ENCODE data around the gene MYH4. TPM values are rescaled to one million over a fixed set of nuclear protein-coding genes. Genes with fewer than 3 reads are reported as not detected.

MYH4 gene
- total and polyA plus RNA-seq, 2 of the 13 experiments (the other 11 are each of a cell fraction or from before 2014, with no cell fraction given) = 0.01 to 0.02 TPM

GRCh38 chr17:10516065-10516464 lies 46.7 kb upstream of the MYH4 start:
- in situ Hi-C loops (cut with HindIII; ENCODE audit: extremely low pct_ligation_motif_present, low pct_unique_long_range_greater_than_20kb) = no loop called here
- Histone ChIP-seq H3K4me1 (ENCODE audit: insufficient read depth, low read length) (peaks cover 10% of the 10 kb centered on the region), H2AFZ (ENCODE audit: low read length) (no peak overlapping the region), H3K27ac (ENCODE audit: extremely low read length, insufficient read depth, low read length) (no peak overlapping the region), H3K9me3 (ENCODE audit: low read length) (no peaks in the 10 kb centered on the region), H3K9ac (ENCODE audit: insufficient read depth, low read depth, low read length) (no peak overlapping the region), H3K27me3 (ENCODE audit: control insufficient read depth in 1 of 2, insufficient read depth in 2 of 2, low read length in 2 of 2) (0 out of 5 replicates have a peak, but pooled peaks cover 0 to 8% of the 10 kb centered on the region in 2 experiments), H3K79me2 (ENCODE audit: insufficient read depth, low read length) (no peaks in the 10 kb centered on the region), H3K4me3 (replicated peaks in 1 of 3; ENCODE audit: insufficient read depth in 1 of 3, low read depth in 2 of 3, low read length in 3 of 3) (no peak overlapping the region), H3K36me3 (replicated peaks in 1 of 2; ENCODE audit: control insufficient read depth in 1 of 2, insufficient read depth in 2 of 2, low read length in 2 of 2) (no peaks in the 10 kb centered on the region), H3K4me2 (ENCODE audit: low read depth, low read length) (no peak overlapping the region), H4K20me1 (ENCODE audit: insufficient read depth, low read length) (no peaks in the 10 kb centered on the region)
- WGBS (ENCODE audit: low lambda C conversion rate) = 5% methylated on average over 7 of the region's 7 CpGs
- TF ChIP-seq MNT (IDR thresholded peaks at IDR 0.05) (no peak), ZNF850 (CRISPR knock-in tag; conservative IDR thresholded peaks at IDR 0.05) (no peak), NCOA2 (CRISPR knock-in tag; IDR thresholded peaks at IDR 0.05) (no peak), ZNF225 (CRISPR knock-in tag; IDR thresholded peaks at IDR 0.05) (no peak), ESRRA (CRISPR knock-in tag; IDR thresholded peaks at IDR 0.05; ENCODE audit: low read depth) (no peak), ZNF605 (CRISPR knock-in tag; IDR thresholded peaks at IDR 0.05) (no peak), RFX5 (IDR thresholded peaks at IDR 0.05; ENCODE audit: low read depth, low read length) (no peak), HNRNPLL (IDR thresholded peaks at IDR 0.05; ENCODE audit: low read depth, low read length, poor library complexity, severe bottlenecking) (no peak), ZNF800 (CRISPR knock-in tag; IDR thresholded peaks at IDR 0.05) (no peak), HNRNPUL1 (IDR thresholded peaks at IDR 0.05; ENCODE audit: low read depth, low read length) (no peak), SMARCE1 (IDR thresholded peaks at IDR 0.05; ENCODE audit: borderline replicate concordance) (no peak)
- no TSS peak for BruUV-seq (replicated peaks)
- intact Hi-C loops (cut with micrococcal nuclease; ENCODE audit: unreplicated experiment) = no loop called here
- ATAC-seq = no peak
- ChIA-PET POLR2A (no interaction called here), CTCF (ENCODE audit: low intra/inter-chr PET ratio, low total read pairs) (no interaction called here)
- no peak for DNase-seq (ENCODE audit: low spot score)
- FAIRE-seq = no peak
